Natural killer cell treated with Interleukin-12 subunit alpha and Interleukin-12 subunit beta and Interleukin-15 and Interleukin-18, amount 100 ng/mL, for 72 hours (primary cell): Measurements from ENCODE around the gene DHDH. TPM values are rescaled to one million over a fixed set of nuclear protein-coding genes. Genes with fewer than 3 reads are reported as not detected.

Experiments
- ATAC-seq, 2 donors: fragments of 150-1000 bp; cut with Tn5 transposase in 1 of 2; sonication (Bioruptor Pico), chemical (Tn5 transposase) in 1 of 2; 2 replicates each; pipeline ENCODE4 v1.10.0; 2021
- DNase-seq: peaks from one replicate; pipeline ENCODE4 v3.0.0; 2022; ENCODE audit warnings: low spot score
- H3K27ac Mint-ChIP-seq, 2 donors: 1 replicate in 1 of 2; 2 replicates in 1 of 2; pipeline ENCODE4 v1.8.0; 2022; ENCODE audit warnings: mixed read lengths in 2 of 2, mild to moderate bottlenecking in 1 of 2, moderate library complexity in 1 of 2
- H3K27me3 Mint-ChIP-seq, 2 donors: 1 replicate in 1 of 2; 2 replicates in 1 of 2; pipeline ENCODE4 v1.8.0; 2022; ENCODE audit warnings: mixed read lengths in 2 of 2
- H3K36me3 Mint-ChIP-seq: one replicate; pipeline ENCODE4 v1.8.0; 2022; ENCODE audit warnings: mixed read lengths
- H3K4me1 Mint-ChIP-seq, 2 donors: 1 replicate in 1 of 2; 2 replicates in 1 of 2; pipeline ENCODE4 v1.8.0; 2022; ENCODE audit warnings: low read depth in 2 of 2, mixed read lengths in 2 of 2, mild to moderate bottlenecking in 1 of 2
- H3K4me3 Mint-ChIP-seq: one replicate; pipeline ENCODE4 v1.8.0; 2022; ENCODE audit warnings: mixed read lengths
- H3K9me3 Mint-ChIP-seq: 2 replicates; pipeline ENCODE4 v1.8.0; 2022; ENCODE audit warnings: mixed read lengths
- total RNA-seq, 2 donors: library from RNA; stranded (reverse); gene quantifications; one replicate each; pipeline ENCODE4 v1.2.3, GENCODE V29; 2022

The DHDH gene
- total RNA-seq, 2 donors from 2014 or later = 0.43 TPM; not detected in 1

DNA sequence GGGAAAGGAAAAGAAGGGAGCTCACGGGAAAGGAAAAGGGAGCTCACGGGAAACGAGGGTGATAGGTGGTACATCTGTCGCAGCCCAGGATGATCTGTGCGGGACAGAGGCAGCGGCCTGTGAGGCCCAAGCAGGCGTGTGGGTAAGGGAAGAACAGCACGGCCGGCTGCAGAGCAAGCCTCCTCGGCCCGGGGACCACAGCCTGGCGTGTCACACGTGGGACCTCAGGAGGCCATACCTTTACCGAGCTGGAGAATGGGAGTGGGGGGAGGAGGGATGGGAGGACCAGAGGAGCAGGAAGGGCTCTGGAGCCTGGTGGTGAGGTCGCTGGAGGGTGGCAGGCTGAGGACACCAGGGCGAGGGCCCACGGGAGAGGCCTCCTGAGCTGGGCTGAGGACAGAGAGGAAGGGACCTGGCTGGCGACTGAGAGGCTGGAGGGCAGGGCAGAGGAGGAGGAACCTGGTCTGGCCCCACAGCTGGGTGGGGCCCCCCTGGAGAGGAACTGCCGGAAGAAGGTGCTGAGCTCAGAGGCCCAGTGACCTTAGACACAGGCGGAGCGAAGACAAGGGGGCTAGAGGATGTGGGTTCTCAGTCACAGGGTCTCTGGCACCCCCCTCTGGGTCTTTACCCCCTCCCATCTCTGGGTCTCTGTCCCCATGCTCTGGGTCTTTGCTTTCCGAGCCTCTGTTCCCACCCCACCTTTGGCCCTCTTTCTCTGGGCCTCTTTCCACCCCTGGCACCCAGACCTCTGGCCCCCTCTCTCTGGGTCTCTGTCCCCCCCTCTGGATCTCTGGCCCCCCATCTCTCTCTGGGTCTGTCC is 28.7 kb downstream of the DHDH start:
- H3K36me3 Mint-ChIP-seq = peaks cover 7% of the 10 kb centered on the region

DNA sequence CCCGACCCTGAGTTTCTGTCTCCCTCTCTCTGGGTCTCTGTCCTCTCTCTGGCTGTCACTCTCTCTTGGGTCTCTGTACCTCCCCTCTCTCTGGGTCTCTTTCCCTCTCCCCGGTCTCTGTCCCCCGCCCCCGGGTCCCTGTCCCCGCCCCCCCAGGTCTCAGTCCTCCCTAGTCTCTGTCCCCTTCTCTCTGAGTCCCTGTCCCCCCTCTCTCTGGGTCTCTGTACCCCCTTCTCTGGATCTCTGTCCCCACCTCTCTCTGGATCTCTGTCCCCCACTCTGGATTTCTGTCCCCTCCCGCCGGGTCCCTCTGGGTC is 29.3 kb downstream of the DHDH start:
- ATAC-seq (no peak), DNase-seq (no peak)
- H3K36me3 Mint-ChIP-seq = peaks cover 7% of the 10 kb centered on the region
- H3K4me3 Mint-ChIP-seq = peak overlapping the region; percentile 100
- H3K9me3 Mint-ChIP-seq = no peaks in the 10 kb centered on the region
- H3K27ac Mint-ChIP-seq = peak overlapping the region; percentile 98 to 99
- no peaks in the 10 kb centered on the region for H3K27me3 Mint-ChIP-seq
- H3K4me1 Mint-ChIP-seq = peaks cover 57 to 58% of the 10 kb centered on the region in 2 donors

More for the DNA sequence above, 28.7 kb downstream of the DHDH start:
- Mint-ChIP-seq H3K4me1 (peaks cover 57 to 58% of the 10 kb centered on the region in 2 donors), H3K27ac (peak overlapping the region; percentile 98 to 99), H3K4me3 (peak overlapping the region; percentile 100), H3K9me3 (no peaks in the 10 kb centered on the region), H3K27me3 (no peaks in the 10 kb centered on the region)
- ATAC-seq = peak in 1 of 2 donors; percentile 54
- peak; percentile 83 for DNase-seq

DNA sequence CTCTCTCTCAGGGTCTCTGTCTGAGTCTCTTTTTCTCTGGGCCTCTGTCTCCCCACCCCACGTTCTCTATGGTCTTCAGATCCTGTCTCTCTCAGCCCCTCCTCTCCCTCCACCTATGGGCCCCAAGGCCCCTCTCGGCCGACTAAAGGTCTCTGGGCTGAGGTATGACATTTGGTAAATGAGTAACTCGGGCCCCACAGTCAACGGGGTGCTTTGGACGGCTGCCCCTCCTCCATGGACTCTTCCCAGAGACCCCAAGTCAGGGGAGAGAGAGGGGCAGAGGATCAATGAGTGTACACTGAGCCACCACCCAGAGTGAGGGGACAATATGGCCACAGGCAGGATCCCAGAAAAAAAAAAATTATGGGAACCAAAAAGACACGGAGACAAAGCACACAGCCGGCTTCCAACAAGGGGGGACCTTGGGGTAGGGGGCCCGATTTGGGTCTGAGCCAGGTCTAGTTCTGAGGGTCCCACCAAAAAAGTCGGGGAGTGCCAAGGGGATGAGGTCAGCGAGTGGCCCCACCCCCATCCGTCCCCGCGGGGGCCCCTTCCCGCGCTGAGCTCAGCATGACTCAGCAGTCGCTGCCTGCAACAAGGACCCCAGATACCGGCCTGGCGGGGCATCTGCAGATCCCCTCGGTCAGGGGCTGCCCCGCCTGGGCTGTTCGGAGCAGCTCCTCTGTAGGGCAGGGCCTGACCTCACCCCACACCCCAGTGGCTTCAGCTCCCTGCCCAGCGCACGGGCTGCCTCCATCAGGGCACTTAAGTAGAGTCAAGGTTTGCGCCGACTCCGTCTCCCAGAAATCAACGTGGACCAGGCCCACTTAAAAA is 30.1 kb downstream of the DHDH start:
- Mint-ChIP-seq H3K27ac (peak overlapping the region; percentile 98 to 99), H3K36me3 (peaks cover 7% of the 10 kb centered on the region), H3K4me3 (peak overlapping the region; percentile 100), H3K27me3 (no peaks in the 10 kb centered on the region), H3K9me3 (no peaks in the 10 kb centered on the region), H3K4me1 (peaks cover 55 to 63% of the 10 kb centered on the region in 2 donors)
- DNase-seq (peak; percentile 88), ATAC-seq (peak; percentile 7 to 52)

DNA sequence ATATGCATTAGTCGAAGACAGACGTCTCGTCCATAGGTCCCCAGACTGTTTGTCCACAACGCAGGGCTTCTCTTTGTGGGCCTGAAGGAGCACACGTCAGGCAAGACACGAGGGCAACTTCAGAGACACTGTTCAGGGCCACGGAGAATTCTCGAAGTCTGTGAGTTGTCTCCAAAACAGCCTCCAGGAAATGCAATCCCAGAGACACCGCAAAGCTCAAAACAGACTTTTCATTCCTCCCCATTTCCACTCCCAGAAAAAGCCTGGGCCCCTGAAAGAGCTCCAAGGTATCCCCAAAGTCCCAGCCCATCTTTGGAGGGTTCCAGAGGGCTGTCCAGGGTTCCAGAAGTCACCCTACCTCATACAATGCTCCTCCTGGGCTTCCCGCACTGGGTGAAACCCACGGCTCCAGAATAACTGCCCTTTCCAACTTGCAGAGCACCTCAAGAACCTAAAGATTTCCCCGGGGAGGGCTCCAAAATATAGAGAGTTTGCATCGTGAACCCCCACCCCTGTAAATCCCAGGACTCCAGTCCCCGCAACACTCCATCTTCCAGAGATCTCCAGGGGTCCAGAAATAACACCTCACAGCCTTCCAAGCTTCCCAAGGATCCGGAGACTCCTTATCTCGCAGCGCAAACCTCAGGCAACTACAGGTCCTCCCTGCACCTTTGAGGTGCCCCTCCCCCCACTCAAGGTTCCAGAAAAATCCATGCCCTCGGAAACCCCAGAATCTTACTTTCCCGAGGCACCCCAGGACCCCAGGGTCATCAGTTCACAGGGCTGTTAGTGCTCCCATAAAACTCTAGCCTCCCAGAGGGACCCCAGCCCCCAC is 30.9 kb downstream of the DHDH start:
- peak overlapping the region; percentile 98 to 99 for H3K27ac Mint-ChIP-seq
- no peaks in the 10 kb centered on the region for H3K27me3 Mint-ChIP-seq
- no peak for DNase-seq
- H3K4me1 Mint-ChIP-seq = peaks cover 52 to 60% of the 10 kb centered on the region in 2 donors
- peaks cover 7% of the 10 kb centered on the region for H3K36me3 Mint-ChIP-seq
- H3K4me3 Mint-ChIP-seq = peak overlapping the region; percentile 100
- H3K9me3 Mint-ChIP-seq = no peaks in the 10 kb centered on the region
- no peak for ATAC-seq

DNA sequence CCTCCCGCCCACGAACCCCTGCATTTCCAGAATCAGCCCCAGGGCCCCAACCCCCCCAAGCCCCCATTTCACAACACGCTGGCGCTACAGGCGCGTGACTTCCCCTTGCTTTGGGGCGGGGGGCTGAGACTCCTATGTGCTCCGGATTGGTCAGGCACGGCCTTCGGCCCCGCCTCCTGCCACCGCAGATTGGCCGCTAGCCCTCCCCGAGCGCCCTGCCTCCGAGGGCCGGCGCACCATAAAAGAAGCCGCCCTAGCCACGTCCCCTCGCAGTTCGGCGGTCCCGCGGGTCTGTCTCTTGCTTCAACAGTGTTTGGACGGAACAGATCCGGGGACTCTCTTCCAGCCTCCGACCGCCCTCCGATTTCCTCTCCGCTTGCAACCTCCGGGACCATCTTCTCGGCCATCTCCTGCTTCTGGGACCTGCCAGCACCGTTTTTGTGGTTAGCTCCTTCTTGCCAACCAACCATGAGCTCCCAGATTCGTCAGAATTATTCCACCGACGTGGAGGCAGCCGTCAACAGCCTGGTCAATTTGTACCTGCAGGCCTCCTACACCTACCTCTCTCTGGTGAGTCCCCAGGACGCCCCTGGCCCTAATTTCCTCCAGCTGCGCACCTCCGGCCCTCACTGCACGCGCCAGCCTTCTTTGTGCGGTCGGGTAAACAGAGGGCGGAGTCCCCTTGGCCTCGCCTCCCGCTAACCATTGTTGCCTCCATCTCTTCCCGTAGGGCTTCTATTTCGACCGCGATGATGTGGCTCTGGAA is 31.7 kb downstream of the DHDH start, which contains the start of gene FTL:
TSS of gene FTL (plus strand) at position 270 of the 766 bp plus-strand sequence. CDS start at position 469, 199 bp downstream.
- H3K36me3 Mint-ChIP-seq = peaks cover 7% of the 10 kb centered on the region
- no peaks in the 10 kb centered on the region for H3K27me3 Mint-ChIP-seq
- peak within 1 kb of the TSS; percentile 100 for H3K4me3 Mint-ChIP-seq
- peak within 1 kb of the TSS; percentile 98 to 99 for H3K27ac Mint-ChIP-seq
- H3K9me3 Mint-ChIP-seq = no peaks in the 10 kb centered on the region
- peak; percentile 85 to 87 for ATAC-seq
- H3K4me1 Mint-ChIP-seq = peaks cover 52 to 60% of the 10 kb centered on the region in 2 donors
- DNase-seq = peak; percentile 98

DNA sequence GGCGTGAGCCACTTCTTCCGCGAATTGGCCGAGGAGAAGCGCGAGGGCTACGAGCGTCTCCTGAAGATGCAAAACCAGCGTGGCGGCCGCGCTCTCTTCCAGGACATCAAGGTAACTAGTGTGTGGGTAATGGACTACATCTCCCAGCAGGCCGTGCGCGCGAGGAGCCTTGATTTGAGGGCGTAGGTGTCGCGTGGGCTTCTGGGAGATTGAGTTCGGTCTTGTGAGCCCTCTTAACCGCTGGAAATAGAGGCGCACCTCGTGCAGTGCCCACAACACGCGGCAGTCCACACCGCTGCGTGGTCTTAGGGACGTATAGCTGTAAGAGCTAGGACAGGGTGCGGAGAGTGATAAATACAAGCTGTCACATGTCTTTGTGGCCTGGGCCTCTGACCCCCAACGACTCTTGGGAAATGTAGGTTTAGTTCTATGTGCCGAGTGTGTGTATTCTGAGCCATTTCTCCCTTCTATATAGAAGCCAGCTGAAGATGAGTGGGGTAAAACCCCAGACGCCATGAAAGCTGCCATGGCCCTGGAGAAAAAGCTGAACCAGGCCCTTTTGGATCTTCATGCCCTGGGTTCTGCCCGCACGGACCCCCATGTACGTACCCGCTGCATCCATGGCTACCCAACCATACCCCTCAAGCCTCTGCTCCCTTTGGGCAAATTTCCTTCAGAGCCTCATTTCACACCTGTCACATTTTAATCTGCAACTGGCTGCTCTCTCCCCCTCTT is 32.5 kb downstream of the DHDH start:
- H3K4me1 Mint-ChIP-seq = peaks cover 55 to 63% of the 10 kb centered on the region in 2 donors

DNA sequence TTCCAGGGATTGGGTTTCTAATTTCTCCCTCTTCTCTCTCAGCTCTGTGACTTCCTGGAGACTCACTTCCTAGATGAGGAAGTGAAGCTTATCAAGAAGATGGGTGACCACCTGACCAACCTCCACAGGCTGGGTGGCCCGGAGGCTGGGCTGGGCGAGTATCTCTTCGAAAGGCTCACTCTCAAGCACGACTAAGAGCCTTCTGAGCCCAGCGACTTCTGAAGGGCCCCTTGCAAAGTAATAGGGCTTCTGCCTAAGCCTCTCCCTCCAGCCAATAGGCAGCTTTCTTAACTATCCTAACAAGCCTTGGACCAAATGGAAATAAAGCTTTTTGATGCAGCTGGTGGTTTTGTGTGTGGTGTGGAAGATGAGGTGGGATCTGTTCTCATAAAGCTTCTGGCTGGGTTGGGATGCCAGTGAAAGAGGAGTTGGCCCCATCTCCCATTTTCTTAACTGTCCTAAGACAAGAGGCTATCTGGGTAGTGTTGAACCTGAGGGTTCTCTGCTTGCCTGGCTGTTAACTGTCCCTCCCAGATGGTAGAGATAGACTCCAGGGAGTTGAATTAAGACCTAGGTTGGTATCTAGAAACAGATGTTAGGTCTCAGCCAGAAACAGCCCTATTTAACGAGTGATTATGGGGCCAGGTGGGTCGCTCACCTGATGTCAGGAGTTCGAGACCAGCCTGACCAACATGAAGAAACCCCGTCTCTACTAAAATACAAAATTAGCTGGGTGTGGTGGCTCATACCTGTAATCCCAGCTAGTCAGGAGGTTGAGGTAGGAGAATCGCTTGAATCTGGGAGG is 33.2 kb downstream of the DHDH start:
- Mint-ChIP-seq H3K4me1 (peaks cover 56 to 61% of the 10 kb centered on the region in 2 donors), H3K4me3 (peak overlapping the region; percentile 100), H3K27me3 (no peaks in the 10 kb centered on the region), H3K27ac (peak overlapping the region; percentile 98 to 99), H3K9me3 (no peaks in the 10 kb centered on the region), H3K36me3 (peaks cover 7% of the 10 kb centered on the region)
- no peak for ATAC-seq
- no peak for DNase-seq

More for the DNA sequence above, 32.5 kb downstream of the DHDH start:
- DNase-seq = peak; percentile 89
- peak overlapping the region; percentile 100 for H3K4me3 Mint-ChIP-seq
- H3K27me3 Mint-ChIP-seq = no peaks in the 10 kb centered on the region
- ATAC-seq = peak; percentile 61 to 66
- peak overlapping the region; percentile 98 to 99 for H3K27ac Mint-ChIP-seq
- H3K36me3 Mint-ChIP-seq = peaks cover 7% of the 10 kb centered on the region
- H3K9me3 Mint-ChIP-seq = no peaks in the 10 kb centered on the region

DNA sequence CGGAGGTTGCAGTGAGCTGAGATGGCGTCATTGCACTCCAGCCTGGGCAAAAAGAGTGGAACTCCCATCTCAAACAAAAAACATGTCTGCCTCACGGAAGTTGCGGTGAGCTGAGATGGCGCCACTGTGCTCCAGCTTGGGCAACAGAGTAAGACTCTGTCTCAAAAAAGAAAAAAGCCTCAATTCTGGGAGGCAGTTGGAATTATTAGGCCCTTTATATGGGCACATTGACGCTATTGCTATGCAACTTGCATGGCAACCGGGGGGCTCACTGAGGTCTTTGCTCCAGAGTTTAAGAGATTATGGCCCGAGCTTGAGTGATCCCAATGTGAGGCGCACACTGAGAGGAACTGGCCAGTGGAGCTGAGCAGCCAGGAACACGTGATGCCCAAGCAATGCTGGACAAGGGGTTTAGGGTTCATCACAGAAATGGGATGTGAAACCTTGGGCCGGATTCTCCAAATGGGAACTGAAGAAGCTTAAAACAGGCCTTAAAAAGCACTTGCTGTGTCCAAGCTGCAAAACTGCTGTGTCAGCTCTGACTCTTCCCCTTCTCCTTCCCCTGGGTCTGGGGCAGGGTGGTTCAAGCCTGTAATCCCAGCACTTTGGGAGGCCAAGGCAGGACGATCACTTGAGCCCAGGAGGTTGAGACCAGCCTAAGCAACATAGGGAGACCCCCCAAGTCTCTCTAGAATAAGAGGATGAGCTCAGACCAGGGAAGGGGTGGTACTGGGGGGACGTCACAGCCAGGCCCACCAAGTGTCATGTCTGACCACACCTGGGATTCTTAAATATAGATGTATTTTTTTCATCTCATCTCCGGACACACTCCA is 34.1 kb downstream of the DHDH start:
- H3K4me1 Mint-ChIP-seq = peaks cover 47 to 53% of the 10 kb centered on the region in 2 donors
- peaks cover 7% of the 10 kb centered on the region for H3K36me3 Mint-ChIP-seq
- H3K4me3 Mint-ChIP-seq = peak overlapping the region; percentile 100
- DNase-seq = no peak
- H3K9me3 Mint-ChIP-seq = no peaks in the 10 kb centered on the region
- peak overlapping the region; percentile 86 to 99 for H3K27ac Mint-ChIP-seq
- no peak for ATAC-seq
- H3K27me3 Mint-ChIP-seq = no peaks in the 10 kb centered on the region

DNA sequence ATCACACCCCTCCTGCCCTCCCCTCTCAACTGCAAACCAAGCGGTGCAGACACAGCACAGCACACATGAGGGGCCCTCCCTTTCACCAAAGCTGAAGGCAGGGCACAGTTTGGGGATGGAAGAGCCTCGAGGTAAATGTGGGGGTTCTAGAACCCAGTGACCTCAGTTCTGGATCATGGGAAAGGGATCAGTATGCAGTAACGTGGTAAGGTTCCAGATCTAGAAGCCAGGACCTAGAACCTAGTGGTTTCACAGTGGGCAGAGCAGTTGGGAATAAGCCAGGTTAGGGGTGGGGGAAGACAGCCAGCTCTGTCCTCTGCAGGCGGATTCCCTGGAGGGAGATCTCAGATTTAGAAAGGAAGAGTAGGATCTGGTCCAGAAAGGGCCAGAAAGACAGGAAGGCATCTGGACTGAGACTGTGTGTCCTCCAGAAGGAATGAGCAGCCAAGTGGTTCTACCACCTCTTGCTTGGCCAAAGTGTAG is 34.7 kb downstream of the DHDH start:
- Mint-ChIP-seq H3K4me1 (peaks cover 41 to 46% of the 10 kb centered on the region in 2 donors), H3K27ac (peak overlapping the region; percentile 18 to 86), H3K27me3 (no peaks in the 10 kb centered on the region), H3K9me3 (no peaks in the 10 kb centered on the region), H3K36me3 (peaks cover 7% of the 10 kb centered on the region), H3K4me3 (peak overlapping the region; percentile 100)
- DNase-seq = no peak
- no peak for ATAC-seq

DNA sequence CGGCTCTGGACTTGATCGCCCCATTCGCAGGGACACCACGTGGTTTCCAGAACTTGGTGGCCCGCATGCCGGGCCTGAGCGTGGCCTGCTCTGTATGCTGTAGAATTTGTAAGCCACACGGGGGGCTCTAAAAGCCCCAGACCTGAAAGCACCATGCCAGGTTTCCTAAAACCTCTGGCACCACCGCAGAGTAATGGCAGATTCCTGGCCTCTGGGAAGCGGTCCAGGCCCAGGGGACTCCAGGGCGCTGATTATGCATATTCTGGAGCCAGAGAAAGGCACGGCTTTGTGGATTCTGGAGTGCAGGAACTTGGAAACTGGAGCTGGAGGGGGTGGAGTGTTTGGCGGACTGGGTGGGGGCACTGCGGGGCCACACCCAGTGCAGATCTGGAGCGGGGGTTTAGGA is 35.3 kb downstream of the DHDH start:
- no peaks in the 10 kb centered on the region for H3K27me3 Mint-ChIP-seq
- ATAC-seq = no peak
- H3K36me3 Mint-ChIP-seq = peaks cover 7% of the 10 kb centered on the region
- H3K27ac Mint-ChIP-seq = peak overlapping the region in 1 of 2 donors; percentile 86
- peaks cover 35 to 42% of the 10 kb centered on the region in 2 donors for H3K4me1 Mint-ChIP-seq
- H3K9me3 Mint-ChIP-seq = no peaks in the 10 kb centered on the region
- DNase-seq = no peak
- H3K4me3 Mint-ChIP-seq = no peak overlapping the region
